Bronchial epithelial cell (primary cell): ENCODE measurements around the gene NFIA. TPM values are rescaled to one million over a fixed set of nuclear protein-coding genes. Genes with fewer than 3 reads are reported as not detected.

ENCODE experiments used
- DNase-seq: peaks from one replicate; pipeline ENCODE4 v3.0.0-alpha.2; 2010; ENCODE audit warnings: low read depth
- FAIRE-seq: peaks from 2 replicates; lab custom pipeline; 2011; peaks lifted over from hg19 to GRCh38; lab: Jason Lieb, UNC
- H3K27me3 ChIP-seq: 2 replicates; pipeline ENCODE4 v1.5.1; 2011; ENCODE audit warnings: low read length; ENCODE audit not compliant: control insufficient read depth, insufficient read depth
- H3K36me3 ChIP-seq: 2 replicates; pipeline ENCODE4 v1.5.1; 2011; ENCODE audit warnings: low read length; ENCODE audit not compliant: control insufficient read depth, insufficient read depth
- H3K4me3 ChIP-seq: 2 replicates; pipeline ENCODE4 v1.5.1; 2011; ENCODE audit warnings: mild to moderate bottlenecking, low read depth, low read length, control low read depth
- CTCF ChIP-seq: IDR thresholded peaks from 2 replicates; pipeline ENCODE4 v1.5.1; 2011; ENCODE audit warnings: mild to moderate bottlenecking, moderate library complexity, low read length, control low read depth, inconsistent platforms; ENCODE audit not compliant: insufficient read depth, severe bottlenecking
- total RNA-seq: library from RNA; depleted of rRNA; stranded (reverse); fragments of >200 nt; gene quantifications from 2 replicates; pipeline ENCODE4 v1.2.1, GENCODE V29; 2014

Gene NFIA
- total RNA-seq, 1 donor from 2014 or later: 7.4 TPM

GRCh38 chr1:61089741-61090140 lies 7.4 kb downstream of the NFIA start:
- Histone ChIP-seq H3K36me3 (peaks cover 3% of the 10 kb centered on the region), H3K4me3 (no peak overlapping the region), H3K27me3 (no peaks in the 10 kb centered on the region)
- FAIRE-seq (no peak), DNase-seq (no peak)
- no peak for TF ChIP-seq CTCF

- DNase-seq: no peak
- FAIRE-seq: no peak
- TF ChIP-seq CTCF: no peak
- no peak overlapping the region for H3K4me3 ChIP-seq
- H3K27me3 ChIP-seq: no peaks in the 10 kb centered on the region
- H3K36me3 ChIP-seq: peaks cover 3% of the 10 kb centered on the region
Measured at GRCh38 chr1:61090546-61091202, 8.3 kb downstream of the NFIA start.

- DNase-seq (no peak), FAIRE-seq (no peak)
- Histone ChIP-seq H3K27me3 (no peaks in the 10 kb centered on the region), H3K4me3 (no peak overlapping the region), H3K36me3 (peaks cover 3% of the 10 kb centered on the region)
- no peak for TF ChIP-seq CTCF
Measured at GRCh38 chr1:61091455-61091854, 9.1 kb downstream of the NFIA start.

- Histone ChIP-seq H3K36me3 (peaks cover 3% of the 10 kb centered on the region), H3K4me3 (no peak overlapping the region), H3K27me3 (no peaks in the 10 kb centered on the region)
- TF ChIP-seq CTCF: no peak
- DNase-seq: no peak
- no peak for FAIRE-seq
Measured at GRCh38 chr1:61092642-61093041, 10.3 kb downstream of the NFIA start.

GRCh38 chr1:61093525-61094137 lies 11.3 kb downstream of the NFIA start:
- Histone ChIP-seq H3K36me3 (no peaks in the 10 kb centered on the region), H3K4me3 (no peak overlapping the region), H3K27me3 (no peaks in the 10 kb centered on the region)
- DNase-seq: no peak
- no peak for TF ChIP-seq CTCF
- no peak for FAIRE-seq
